HL-60/S4 treated with retinoic acid at 250 ng/mL for 4 days and 3 days (cell line): ENCODE results near the gene ASIC4.

Experiments used
- in situ Hi-C: fragments of 300-500 bp; cut with MboI; formaldehyde crosslinking; loops from 2 replicates; pipeline ENCODE4 v1.7.0; 2022; ENCODE audit warnings: low sequenced_read_pairs

The ASIC4 gene

GRCh38 chr2:219514196-219514761 is at the start of gene ASIC4:
Gene ASIC4 (plus strand): TSS chr2:219514482. CDS start chr2:219514725, 243 bp downstream.
- in situ Hi-C loops: no loop called here

GRCh38 chr2:219465659-219466561 is 48.4 kb upstream of the ASIC4 start:
- in situ Hi-C loops: no loop called here

GRCh38 chr2:219466816-219467735 is 47.2 kb upstream of the ASIC4 start:
- in situ Hi-C loops: no loop called here

GRCh38 chr2:219467736-219468075 is 46.6 kb upstream of the ASIC4 start:
- in situ Hi-C loops: no loop called here

GRCh38 chr2:219468410-219469185 is 45.7 kb upstream of the ASIC4 start:
- in situ Hi-C loops: no loop called here

- in situ Hi-C loops: no loop called here
Measured at GRCh38 chr2:219469186-219469724, 45.0 kb upstream of the ASIC4 start.

- in situ Hi-C loops: no loop called here
Measured at GRCh38 chr2:219470429-219470828, 43.9 kb upstream of the ASIC4 start.

GRCh38 chr2:219471476-219472371 is 42.6 kb upstream of the ASIC4 start:
- in situ Hi-C loops: no loop called here

- in situ Hi-C loops: no loop called here
Measured at GRCh38 chr2:219472629-219473187, 41.6 kb upstream of the ASIC4 start.

GRCh38 chr2:219473511-219473910 is 40.8 kb upstream of the ASIC4 start:
- in situ Hi-C loops: no loop called here

- in situ Hi-C loops: no loop called here
Measured at GRCh38 chr2:219474285-219475060, 39.8 kb upstream of the ASIC4 start.

GRCh38 chr2:219475278-219475677 is 39.0 kb upstream of the ASIC4 start:
- in situ Hi-C loops: no loop called here

GRCh38 chr2:219475697-219476651 is 38.3 kb upstream of the ASIC4 start:
- in situ Hi-C loops: no loop called here

GRCh38 chr2:219476652-219477151 is 37.6 kb upstream of the ASIC4 start:
- in situ Hi-C loops: no loop called here

- in situ Hi-C loops: no loop called here
Measured at GRCh38 chr2:219477179-219477578, 37.1 kb upstream of the ASIC4 start.

GRCh38 chr2:219477815-219478214 is 36.5 kb upstream of the ASIC4 start:
- in situ Hi-C loops: no loop called here

GRCh38 chr2:219478916-219479315 is 35.4 kb upstream of the ASIC4 start:
- in situ Hi-C loops: no loop called here
